Stomach (tissue), 9 donors: ENCODE measurements around the gene CFAP61. TPM values are rescaled to one million over a fixed set of nuclear protein-coding genes. Genes with fewer than 3 reads are reported as not detected.

Experiments
- DNase-seq, 2 donors: peaks; one replicate each; pipeline versions ENCODE4 v3.0.0 to v3.0.0-alpha.2; 2013 to 2019
- H3K27ac ChIP-seq, 5 donors: fragments of 200-600 bp in 4 of 5; sonication (generic) in 4 of 5; one replicate each; pipeline ENCODE4 v1.5.1; 2013 to 2019; ENCODE audit warnings: mild to moderate bottlenecking in 1 of 5, moderate library complexity in 1 of 5
- H3K27me3 ChIP-seq, 3 donors: fragments of 200-600 bp; sonication (generic); one replicate each; pipeline ENCODE4 v1.5.1; 2017 to 2019; ENCODE audit warnings: mixed run types in 1 of 3
- H3K36me3 ChIP-seq, 4 donors: fragments of 200-600 bp; sonication (generic); 1 replicate in 3 of 4; 2 replicates in 1 of 4; pipeline ENCODE4 v1.5.1; 2016 to 2019
- H3K4me1 ChIP-seq, 4 donors: fragments of 200-600 bp; sonication (generic); one replicate each; pipeline ENCODE4 v1.5.1; 2016 to 2019
- H3K4me3 ChIP-seq, 4 donors: fragments of 200-600 bp; sonication (generic) in 3 of 4; one replicate each; pipeline ENCODE4 v1.5.1; 2016 to 2019; ENCODE audit warnings: mild to moderate bottlenecking in 1 of 4
- H3K9me3 ChIP-seq, 4 donors: fragments of 200-600 bp; sonication (generic); one replicate each; pipeline ENCODE4 v1.5.1; 2016 to 2019
- EP300 ChIP-seq: sonication (generic); formaldehyde crosslinking; IDR thresholded peaks from one replicate; pipeline ENCODE4 v1.6.1; 2017; ENCODE audit warnings: antibody characterized with exemption
- POLR2A ChIP-seq, 4 donors: fragments of 450-650 bp; IDR thresholded peaks; one replicate each; pipeline ENCODE4 v1.6.1; 2016; ENCODE audit warnings: antibody characterized with exemption in 4 of 4, control low read depth in 2 of 4, mild to moderate bottlenecking in 1 of 4, moderate library complexity in 1 of 4
- POLR2AphosphoS5 ChIP-seq, 3 donors: sonication (generic); formaldehyde crosslinking; IDR thresholded peaks; one replicate each; pipeline ENCODE4 v1.6.1; 2016; ENCODE audit warnings: antibody characterized with exemption in 3 of 3
- WGBS, 5 donors: extraction: QIAGEN DNeasy Blood & Tissue Kit in 3 of 5; methylation state at CpG; one replicate each; pipeline versions ENCODE4 v1.1.5 to v1.1.7; 2013 to 2018; 5-methylcytosine and 5-hydroxymethylcytosine counted together
- intact Hi-C: fragments of 100-400 bp; cut with DNase I; formaldehyde crosslinking; loops from one replicate; pipeline ENCODE4 v1.15.1; 2023; ENCODE audit warnings: low total_unique reads
- polyA plus RNA-seq, 3 donors: library from polyadenylated mRNA; stranded (reverse); fragments of 200-250 nt; gene quantifications; one replicate each; pipeline ENCODE4 v1.2.3, GENCODE V29; 2013
- total RNA-seq, 5 donors: library from RNA; depleted of rRNA; stranded (reverse); fragments of >200 nt; gene quantifications; one replicate each; pipeline versions ENCODE4 v1.1.0 to v1.2.3, GENCODE V29; 2014 to 2016
- TF ChIP-seq, protein P1 (sequence below), 7 experiments: fragments of 450-650 bp in 4 of 7; fragments of 200-600 bp in 3 of 7; sonication (generic) in 3 of 7; IDR thresholded peaks; one replicate each; pipeline ENCODE4 v1.5.1; 2016 to 2019; ENCODE audit warnings: antibody characterized with exemption in 7 of 7, control low read depth in 2 of 7, mild to moderate bottlenecking in 1 of 7
- donor health status: healthy with polysubstance abuse.
- donor health status: Bipolar disorder and iron deficiency.
- donor health status: healthy.

Gene CFAP61
- total and polyA plus RNA-seq, 8 donors, result not detected

DNA sequence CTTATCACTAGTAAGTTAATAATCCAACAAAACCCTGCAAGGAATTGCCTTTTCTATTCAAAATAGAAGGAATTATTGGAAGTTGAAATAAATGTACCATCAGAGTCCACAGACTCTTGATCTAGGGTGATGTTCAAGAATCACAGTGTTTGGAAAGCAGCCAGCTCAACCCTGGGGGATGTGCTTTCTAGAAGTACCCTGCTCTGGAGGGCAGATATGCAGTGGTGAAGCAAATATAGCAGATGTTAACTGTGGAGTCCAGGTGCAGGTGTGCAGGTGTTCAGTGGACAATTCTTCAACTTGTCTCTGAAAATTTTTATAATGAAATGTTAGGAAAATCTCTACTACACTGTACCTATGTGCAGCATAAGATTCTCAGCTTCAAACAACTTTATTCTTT, 306.5 kb downstream of the CFAP61 start:
- Histone ChIP-seq H3K4me1 (peaks cover 10 to 36% (median 25%) of the 10 kb centered on the region in 4 donors), H3K27me3 (peaks cover 3 to 47% (median 26%) of the 10 kb centered on the region in 3 donors), H3K36me3 (no peaks in the 10 kb centered on the region), H3K27ac (no peak overlapping the region), H3K9me3 (peaks cover 0 to 6% (median 0%) of the 10 kb centered on the region in 4 donors), H3K4me3 (no peak overlapping the region)
- no peak for DNase-seq
- TF ChIP-seq EP300, result no peak
- TF ChIP-seq POLR2A (IDR thresholded peaks at IDR 0.05), result no peak
- TF ChIP-seq, protein P1, sequence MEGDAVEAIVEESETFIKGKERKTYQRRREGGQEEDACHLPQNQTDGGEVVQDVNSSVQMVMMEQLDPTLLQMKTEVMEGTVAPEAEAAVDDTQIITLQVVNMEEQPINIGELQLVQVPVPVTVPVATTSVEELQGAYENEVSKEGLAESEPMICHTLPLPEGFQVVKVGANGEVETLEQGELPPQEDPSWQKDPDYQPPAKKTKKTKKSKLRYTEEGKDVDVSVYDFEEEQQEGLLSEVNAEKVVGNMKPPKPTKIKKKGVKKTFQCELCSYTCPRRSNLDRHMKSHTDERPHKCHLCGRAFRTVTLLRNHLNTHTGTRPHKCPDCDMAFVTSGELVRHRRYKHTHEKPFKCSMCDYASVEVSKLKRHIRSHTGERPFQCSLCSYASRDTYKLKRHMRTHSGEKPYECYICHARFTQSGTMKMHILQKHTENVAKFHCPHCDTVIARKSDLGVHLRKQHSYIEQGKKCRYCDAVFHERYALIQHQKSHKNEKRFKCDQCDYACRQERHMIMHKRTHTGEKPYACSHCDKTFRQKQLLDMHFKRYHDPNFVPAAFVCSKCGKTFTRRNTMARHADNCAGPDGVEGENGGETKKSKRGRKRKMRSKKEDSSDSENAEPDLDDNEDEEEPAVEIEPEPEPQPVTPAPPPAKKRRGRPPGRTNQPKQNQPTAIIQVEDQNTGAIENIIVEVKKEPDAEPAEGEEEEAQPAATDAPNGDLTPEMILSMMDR (IDR thresholded peaks at IDR 0.05), result no peak
- TF ChIP-seq POLR2AphosphoS5 (IDR thresholded peaks at IDR 0.05), result no peak
- intact Hi-C loops, result no loop called here

DNA sequence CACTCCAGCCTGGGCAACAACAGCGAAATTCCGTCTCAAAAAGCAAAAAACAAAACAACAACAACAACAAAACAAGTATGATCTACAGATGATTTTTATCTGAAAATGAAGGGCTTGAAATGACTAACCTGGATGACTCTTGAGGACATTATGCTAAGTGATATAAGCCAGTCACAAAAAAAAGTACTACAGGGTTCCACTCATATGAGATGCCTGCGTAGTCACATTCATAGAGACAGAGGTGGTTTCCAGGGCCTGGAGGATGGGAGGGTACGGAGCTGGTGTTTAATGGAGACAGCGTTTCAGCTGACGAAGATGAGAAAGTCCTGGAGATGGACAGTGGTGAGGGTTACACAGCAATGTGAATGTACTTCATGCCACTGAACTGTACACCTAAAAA, 307.3 kb downstream of the CFAP61 start:
- 75 to 82% (median 79%) methylated on average over 6 of the region's 6 CpGs for WGBS, 5 donors
- Histone ChIP-seq H3K36me3 (no peaks in the 10 kb centered on the region), H3K4me1 (peaks cover 17 to 44% (median 33%) of the 10 kb centered on the region in 4 donors), H3K27ac (no peak overlapping the region), H3K27me3 (peaks cover 12 to 56% (median 35%) of the 10 kb centered on the region in 3 donors), H3K9me3 (no peaks in the 10 kb centered on the region), H3K4me3 (no peak overlapping the region)
- TF ChIP-seq POLR2AphosphoS5 (IDR thresholded peaks at IDR 0.05), result no peak
- TF ChIP-seq POLR2A (IDR thresholded peaks at IDR 0.05), result no peak
- no peak for TF ChIP-seq EP300
- TF ChIP-seq, protein P1 (IDR thresholded peaks at IDR 0.05), result no peak
- DNase-seq, result no peak
- intact Hi-C loops, result loop anchor here (5.0 kb wide), 1 partner anchor 208 kb away; no protein-coding TSS in a partner anchor

DNA sequence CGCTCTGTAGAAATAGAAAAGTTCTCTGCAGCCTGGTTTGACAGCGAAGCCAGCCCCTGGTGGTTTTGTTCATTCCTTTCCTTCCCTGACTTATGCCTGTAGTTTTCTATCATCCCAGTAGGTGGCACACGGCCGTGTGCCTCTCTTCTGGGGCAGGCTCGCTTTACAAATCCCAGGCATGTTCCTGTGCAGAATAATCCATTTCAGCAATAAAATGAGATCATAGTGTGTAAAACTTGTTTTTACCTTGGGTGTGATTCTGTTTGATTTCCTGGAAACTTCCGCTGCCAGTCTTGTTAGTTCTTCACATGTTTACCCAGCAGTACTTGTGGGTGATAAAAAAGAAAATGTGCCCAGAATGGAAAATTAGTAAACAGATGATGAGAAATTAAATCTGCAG, 308.1 kb downstream of the CFAP61 start:
- peak; percentile 45 to 87 for DNase-seq
- WGBS, 5 donors, result 1 to 4% (median 2%) methylated on average over 6 of the region's 6 CpGs
- Histone ChIP-seq H3K27me3 (peaks cover 18 to 64% (median 43%) of the 10 kb centered on the region in 3 donors), H3K36me3 (no peaks in the 10 kb centered on the region), H3K4me3 (no peak overlapping the region), H3K4me1 (peaks cover 17 to 53% (median 35%) of the 10 kb centered on the region in 4 donors), H3K27ac (no peak overlapping the region), H3K9me3 (no peaks in the 10 kb centered on the region)
- intact Hi-C loops, result loop anchor here (5.0 kb wide), 1 partner anchor 207 kb away; no protein-coding TSS in a partner anchor
- TF ChIP-seq EP300 (no peak), POLR2A (IDR thresholded peaks at IDR 0.05) (no peak), POLR2AphosphoS5 (IDR thresholded peaks at IDR 0.05) (no peak)
- TF ChIP-seq, protein P1 (IDR thresholded peaks at IDR 0.05), result peak in 5 of 7 experiments; percentile 63 to 69 (median 65)

DNA sequence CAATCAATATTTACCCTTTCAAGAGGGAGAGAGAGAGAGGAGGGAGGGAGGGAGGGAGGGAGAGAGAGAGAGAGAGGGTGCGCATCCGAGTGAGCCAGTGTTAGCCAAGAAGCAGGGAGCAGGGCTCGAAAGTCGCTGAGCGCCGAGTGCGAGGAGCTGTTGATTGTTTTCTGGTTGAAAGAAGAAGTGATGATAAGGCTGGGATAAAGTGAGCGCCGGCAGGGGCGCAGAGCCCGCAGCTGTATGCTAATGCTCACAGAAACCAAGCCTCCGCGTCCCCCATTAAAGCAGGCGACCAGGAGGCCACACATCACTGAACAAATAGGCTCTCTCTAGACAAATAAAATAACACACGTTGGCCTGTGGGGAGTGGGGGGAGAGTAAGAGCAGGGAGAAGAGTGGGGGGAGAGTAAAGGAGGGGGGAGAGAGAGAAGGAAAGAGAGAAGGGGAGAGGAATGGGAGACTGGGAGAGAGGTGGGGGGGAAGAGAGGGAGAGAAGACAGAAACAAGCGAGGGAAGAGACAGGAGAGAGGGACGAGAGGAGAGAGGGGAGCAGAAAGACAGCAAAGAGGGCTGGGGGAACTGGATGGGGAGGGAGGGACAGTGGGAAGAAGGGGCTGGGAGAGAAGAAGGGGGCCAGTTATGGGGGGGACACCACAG, 310.6 kb downstream of the CFAP61 start:
- peaks cover 29 to 71% (median 52%) of the 10 kb centered on the region in 4 donors for H3K4me1 ChIP-seq
- TF ChIP-seq EP300, result no peak
- TF ChIP-seq, protein P1 (IDR thresholded peaks at IDR 0.05), result no peak
- H3K27me3 ChIP-seq, result peaks cover 28 to 88% (median 66%) of the 10 kb centered on the region in 3 donors
- peak in 1 of 2 donors; percentile 64 for DNase-seq
- intact Hi-C loops, result loop anchor here (5.0 kb wide), 1 partner anchor 204 kb away; no protein-coding TSS in a partner anchor
- H3K27ac ChIP-seq, result no peak overlapping the region
- no peak overlapping the region for H3K4me3 ChIP-seq
- H3K36me3 ChIP-seq, result no peaks in the 10 kb centered on the region
- no peaks in the 10 kb centered on the region for H3K9me3 ChIP-seq
- 2 to 3% (median 3%) methylated on average over 17 of the region's 17 CpGs for WGBS, 5 donors
